OCI-LY1 (cell line): ENCODE data around the gene TMOD2.

Experiments
- EZH2 ChIP-seq: fragments of 200-600 bp; sonication (generic), shearing (Covaris generic); IDR thresholded peaks from 2 replicates; pipeline ENCODE4 v1.8.0; 2017; ENCODE audit warnings: borderline replicate concordance, mixed run types, mild to moderate bottlenecking, antibody characterized with exemption, low read length, moderate library complexity, mixed read lengths
- TF ChIP-seq, protein P1 (sequence below): fragments of 200-600 bp; sonication (generic), shearing (Covaris generic); IDR thresholded peaks from 2 replicates; pipeline ENCODE4 v1.5.1; 2017; ENCODE audit warnings: mild to moderate bottlenecking, antibody characterized with exemption, low read length, moderate library complexity, mixed read lengths

- TF ChIP-seq, protein P1, sequence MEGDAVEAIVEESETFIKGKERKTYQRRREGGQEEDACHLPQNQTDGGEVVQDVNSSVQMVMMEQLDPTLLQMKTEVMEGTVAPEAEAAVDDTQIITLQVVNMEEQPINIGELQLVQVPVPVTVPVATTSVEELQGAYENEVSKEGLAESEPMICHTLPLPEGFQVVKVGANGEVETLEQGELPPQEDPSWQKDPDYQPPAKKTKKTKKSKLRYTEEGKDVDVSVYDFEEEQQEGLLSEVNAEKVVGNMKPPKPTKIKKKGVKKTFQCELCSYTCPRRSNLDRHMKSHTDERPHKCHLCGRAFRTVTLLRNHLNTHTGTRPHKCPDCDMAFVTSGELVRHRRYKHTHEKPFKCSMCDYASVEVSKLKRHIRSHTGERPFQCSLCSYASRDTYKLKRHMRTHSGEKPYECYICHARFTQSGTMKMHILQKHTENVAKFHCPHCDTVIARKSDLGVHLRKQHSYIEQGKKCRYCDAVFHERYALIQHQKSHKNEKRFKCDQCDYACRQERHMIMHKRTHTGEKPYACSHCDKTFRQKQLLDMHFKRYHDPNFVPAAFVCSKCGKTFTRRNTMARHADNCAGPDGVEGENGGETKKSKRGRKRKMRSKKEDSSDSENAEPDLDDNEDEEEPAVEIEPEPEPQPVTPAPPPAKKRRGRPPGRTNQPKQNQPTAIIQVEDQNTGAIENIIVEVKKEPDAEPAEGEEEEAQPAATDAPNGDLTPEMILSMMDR, result no peak
- TF ChIP-seq EZH2, result no peak
Measured at GRCh38 chr15:51803965-51804364, 52.6 kb downstream of the TMOD2 start.
